NCI-H345 treated with DMSO at 0.1 percent for 48 hours (cell line): ENCODE measurements around the gene TRIP4.
"Not testable (repeated sequence)": the region's sequence is repeated elsewhere in the genome, so short reads cannot be mapped to it uniquely, and the experiment has no call there.

ENCODE experiments used
- DNase-seq: peaks from one replicate; lab custom pipeline; 2025; ENCODE audit not compliant: unreplicated experiment; lab: John Stamatoyannopoulos, UW

The TRIP4 gene

DNA sequence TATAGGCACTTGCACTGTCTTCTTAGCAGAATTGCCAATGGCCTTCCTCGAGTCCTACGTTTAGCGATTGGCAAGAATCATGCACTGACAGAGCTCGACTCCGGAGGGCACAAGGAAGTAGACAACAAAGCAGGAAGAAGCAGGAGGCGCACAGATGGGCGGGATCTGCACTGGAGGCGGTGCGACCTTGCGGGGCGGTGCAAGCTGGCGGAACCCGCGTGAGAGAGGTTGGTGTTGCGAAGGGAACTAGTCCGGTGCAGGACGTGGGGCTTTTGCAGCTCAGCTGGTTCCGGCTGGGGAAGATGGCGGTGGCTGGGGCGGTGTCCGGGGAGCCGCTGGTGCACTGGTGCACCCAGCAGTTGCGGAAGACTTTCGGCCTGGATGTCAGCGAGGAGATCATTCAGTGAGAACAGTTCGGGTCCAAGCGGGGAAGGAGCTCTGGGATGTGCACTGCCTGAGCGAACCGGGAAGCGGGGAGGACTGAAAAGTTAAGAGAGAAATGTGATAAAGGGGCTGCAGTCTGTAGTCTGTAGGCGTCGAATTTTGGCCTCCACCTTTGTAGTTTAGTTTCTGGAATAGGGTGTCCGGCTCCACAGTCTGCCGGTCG is at the start of gene TRIP4:
Gene TRIP4, plus strand, starts transcription at position 275 of the 607 bp plus-strand sequence. Its CDS starts 28 bp downstream, at position 303.
- DNase-seq = peak; percentile 79

DNA sequence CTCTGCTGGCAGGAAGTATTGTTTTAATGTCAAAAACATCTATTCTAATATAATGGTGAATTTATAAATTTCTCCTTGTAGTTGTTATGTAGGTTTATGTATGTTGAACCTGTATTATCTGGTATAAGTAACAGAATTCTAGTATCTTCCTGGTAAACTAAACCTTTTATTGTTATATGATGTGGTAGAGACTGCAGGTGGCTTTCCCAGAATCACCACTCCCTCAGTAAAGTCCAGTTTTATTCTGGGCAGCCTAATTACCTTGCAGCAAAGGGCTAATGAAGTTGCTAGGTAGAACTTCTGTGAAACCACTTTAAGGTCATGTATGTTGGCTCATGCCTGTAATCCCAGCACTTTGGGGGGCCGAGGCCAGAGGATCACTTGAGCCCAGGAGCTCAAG is 47.3 kb upstream of the TRIP4 start:
- no peak for DNase-seq

DNA sequence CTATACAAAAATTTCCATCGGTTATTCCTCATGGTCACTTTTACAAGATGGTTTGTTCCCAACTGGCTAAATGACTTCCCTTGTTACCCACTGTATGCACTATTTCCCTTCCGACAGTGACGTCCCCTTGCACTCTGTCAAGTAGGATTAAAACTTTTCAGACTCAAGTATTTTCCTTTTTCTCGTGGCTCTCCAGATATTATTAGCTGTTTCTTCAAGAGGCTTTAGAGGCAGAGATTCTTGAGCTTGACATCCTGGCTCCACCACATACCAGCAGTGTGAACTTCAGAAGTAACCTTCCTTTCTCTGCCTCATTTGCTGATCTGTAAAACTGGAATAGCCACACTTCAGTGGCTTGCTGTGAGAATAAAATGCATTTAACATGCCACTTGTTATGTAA is 45.7 kb upstream of the TRIP4 start:
- DNase-seq = no peak

DNA sequence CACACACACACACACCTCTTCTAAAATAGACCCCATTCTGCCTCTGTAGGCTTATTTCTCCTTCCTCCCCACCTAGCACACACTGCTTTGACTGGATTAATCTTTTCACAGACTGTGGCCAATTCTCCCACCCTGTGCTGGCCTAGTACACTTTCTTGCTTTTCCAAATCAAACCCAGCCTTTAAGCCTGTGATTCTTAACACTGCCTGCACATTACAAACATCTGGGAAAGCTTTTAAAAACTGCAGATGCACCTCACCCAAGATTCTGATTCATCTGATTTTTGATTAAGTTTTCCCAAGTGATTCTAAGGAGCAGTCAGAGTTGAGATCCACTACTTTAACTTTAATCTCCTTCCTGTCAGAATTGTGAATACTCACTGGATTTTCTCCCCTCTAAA is 44.4 kb upstream of the TRIP4 start:
- no peak for DNase-seq

DNA sequence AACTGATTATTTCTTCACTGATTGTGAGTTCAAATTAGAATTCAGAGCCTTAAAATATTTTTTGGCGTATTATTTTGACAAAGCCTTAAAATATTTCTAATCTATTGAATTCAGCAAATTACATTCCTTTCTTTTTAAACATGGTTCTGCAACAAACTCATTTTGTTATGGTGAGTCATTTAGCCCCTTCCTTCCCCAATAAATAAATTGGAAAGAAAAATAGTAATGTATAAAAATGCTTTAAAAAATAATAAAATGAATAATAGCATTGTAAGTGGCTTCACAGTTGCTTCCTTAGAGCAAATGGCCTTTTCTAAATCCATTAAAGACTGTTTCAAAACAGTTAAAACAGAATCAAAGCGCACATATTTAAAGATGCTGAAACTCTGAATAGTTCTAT is 43.8 kb upstream of the TRIP4 start:
- DNase-seq = no peak

DNA sequence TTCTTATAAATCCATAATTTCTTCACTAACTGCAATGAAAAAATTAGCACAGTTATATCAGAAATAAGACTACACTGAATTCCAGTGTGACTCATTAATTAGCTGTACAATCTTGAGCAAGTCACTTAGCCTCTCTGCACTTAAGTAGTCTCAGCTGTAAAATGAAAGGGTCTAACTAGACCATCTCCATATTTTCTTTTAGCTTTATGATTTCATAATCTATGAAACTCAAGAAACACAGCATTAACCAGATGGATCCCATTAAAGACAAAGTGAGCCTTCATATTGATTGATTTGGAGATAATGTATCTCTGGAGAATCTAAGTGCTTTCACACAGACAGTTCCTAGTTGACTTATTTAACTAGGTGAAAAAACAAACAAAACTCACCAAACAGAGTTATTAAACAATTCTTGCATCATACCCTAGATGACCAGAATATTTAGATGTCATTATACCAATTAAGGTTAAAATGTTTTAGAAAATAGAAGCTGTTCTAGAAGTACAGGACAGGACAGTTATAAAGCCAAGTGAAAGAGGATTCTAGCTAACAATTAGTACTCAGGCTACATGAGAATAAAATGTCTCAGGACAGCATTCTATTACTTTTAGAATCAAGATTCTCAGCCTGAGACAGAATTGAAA is 42.9 kb upstream of the TRIP4 start:
- DNase-seq = no peak

DNA sequence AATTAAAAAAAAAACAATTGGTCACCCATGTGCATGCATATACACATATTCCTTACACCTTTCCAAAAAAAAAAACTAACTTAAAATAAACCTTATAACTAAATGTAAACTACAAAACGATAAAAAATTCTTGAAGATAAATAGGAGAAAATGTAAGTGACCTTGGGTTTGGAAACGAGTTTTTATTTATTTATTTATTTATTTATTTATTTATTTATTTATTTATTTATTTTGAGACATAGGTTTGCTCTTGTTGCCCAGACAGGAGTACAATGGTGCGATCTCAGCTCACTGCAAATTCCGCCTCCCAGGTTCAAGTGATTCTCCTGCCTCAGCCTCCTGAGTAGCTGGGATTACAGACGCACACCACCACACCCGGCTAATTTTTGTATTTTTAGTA is 41.4 kb upstream of the TRIP4 start:
- not testable (repeated sequence) for DNase-seq

DNA sequence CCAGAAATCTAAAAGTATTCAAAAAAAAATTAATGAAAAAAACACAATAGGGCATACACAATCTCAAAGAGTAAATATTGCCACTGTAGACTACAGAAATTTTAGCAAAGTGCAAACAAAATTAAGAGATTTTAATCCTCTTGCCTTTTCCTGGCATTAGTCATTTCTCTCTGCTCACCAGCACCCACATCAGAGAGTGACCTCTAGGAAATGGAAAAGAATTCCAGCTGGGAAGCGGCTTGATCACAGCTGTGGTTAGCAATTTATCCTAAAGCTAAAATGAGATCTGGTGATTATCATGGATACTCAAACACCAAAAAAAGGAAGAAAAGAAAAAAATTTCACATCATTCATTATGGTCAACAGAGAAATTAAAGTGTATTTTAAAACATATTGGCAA is 39.2 kb upstream of the TRIP4 start:
- no peak for DNase-seq

DNA sequence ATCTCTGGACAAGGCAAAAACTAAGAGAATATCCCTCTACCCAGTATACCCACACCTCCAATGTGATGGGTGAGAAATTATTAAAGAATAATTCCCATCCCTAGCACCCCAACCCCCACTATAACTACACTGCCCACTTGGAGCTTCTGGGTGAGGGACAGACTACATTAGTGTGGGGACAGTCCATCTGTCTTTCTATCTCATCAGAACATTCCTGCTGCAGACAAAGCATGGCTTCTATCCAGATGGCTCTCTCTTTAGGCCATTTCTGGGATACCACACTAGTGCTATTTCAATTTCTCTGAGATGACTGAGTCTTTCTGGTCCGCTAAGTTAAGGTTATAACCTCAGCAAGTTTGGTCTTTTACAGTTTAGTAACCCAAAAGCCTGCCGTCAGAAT is 38.3 kb upstream of the TRIP4 start:
- DNase-seq = no peak

DNA sequence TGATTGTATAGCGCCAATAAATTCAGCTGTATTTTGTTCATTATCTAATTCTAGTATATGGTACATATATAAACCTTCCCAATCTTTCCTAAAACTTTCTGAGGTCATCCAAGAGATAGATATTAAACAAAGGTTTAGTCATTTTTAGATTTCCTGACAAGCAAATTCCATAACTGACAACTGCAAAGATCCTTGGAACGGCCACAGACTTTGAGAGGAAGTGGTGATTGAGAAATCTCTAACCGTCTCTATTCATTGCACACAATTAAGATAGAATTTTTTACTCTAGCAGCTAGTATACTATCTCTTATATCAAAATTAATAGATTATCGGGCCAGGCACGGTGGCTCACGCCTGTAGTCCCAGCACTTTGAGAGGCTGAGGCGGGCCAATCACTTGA is 36.4 kb upstream of the TRIP4 start:
- DNase-seq = no peak

DNA sequence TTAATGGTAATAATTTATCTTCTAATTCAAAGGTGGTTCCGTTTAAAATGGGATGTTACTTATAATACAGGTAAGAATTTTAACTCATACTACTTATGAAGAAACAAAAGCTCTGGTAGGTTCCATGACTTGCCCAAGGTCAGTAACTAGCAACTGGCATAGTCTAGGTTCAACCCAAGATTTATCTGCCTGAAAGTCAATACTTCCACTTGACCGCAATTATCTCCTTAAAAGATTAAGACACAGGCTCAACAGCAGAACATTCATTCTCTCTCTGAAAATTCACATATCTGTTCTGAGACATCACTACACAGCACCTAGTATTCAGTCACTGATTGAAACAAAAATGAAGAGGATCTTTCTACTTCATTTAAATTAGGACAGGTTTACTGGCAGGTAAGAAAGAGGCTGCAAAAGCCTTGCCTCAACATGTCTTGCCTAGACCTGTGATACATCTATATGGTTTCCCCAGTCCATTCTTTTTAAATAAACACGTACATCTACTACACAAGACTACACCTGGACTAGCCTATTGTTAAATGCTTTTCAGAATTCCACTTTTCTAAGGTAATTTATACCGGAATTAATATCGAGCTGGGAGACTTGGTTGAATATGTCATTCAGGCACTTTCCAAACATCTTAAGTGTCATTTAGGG is 32.8 kb upstream of the TRIP4 start:
- no peak for DNase-seq

DNA sequence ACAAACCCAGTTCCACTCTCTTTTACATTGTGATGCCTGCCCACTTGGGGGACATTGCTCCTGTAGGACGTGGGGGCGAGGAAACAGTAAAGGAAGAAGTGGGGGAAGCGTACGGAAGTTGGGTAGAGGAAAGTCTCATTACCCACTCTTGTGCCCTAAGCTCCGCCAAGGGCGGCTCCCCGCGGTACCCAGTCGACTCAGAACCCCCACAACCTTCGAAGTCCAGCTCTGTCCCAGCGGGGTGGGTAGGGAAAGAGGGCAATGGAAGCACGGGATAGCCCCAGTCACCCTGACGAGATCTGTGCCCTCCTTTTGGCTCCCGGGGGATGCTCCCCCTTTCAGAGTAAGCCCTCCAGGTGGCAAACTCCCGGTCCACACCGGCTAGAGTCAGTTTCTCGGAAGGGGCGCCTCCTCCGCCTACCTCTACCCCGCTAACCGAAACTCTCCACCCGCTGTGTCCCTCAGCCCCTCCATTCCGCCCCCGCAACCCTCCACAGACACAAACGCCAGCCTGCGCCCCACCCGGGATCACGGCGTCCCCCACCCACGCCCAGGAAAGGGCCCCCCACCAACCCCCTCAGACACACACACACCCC is 32.2 kb upstream of the TRIP4 start:
- no peak for DNase-seq

DNA sequence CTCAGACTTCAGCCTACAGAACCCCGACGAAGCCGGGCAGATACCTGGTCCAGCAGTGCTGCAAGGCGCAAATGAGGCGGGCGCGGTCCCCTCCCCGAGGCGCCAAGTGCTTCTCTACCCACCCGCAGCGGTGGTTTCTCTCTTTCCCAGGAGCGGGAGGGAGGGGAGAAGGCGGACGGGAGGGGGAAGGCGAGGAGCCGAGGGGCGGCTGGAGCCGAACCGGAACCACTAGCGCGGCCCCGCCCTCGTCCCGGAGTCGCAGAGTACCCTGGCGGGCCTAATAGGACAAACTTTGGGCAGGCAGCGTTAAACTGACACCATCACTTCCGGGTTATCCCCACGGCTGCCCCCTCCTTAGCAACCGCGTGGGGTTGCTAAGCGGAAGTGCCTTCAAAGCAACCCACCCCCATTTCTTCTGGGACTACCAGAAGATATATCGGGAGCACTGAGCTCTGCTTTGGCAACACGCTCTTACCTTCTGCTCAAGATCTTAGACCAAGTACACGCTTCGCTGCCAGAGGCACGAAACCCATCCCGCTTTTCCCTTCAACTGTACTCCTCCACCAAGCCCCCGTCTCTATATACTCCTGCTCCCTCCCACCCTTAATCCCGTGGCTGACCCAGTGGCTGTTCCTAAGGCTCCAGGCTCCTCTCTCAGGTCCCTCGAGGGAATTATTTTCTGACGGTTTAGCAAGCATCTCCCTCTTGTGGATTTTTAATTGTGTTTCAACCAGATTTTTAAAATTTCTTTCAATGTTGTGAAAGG is 31.5 kb upstream of the TRIP4 start, which contains the start of gene CSNK1G1:
Gene CSNK1G1, minus strand, starts transcription at position 230 of the 766 bp plus-strand sequence. CDS start 55,674 bp downstream, outside the sequence.
- DNase-seq = peak; percentile 89

DNA sequence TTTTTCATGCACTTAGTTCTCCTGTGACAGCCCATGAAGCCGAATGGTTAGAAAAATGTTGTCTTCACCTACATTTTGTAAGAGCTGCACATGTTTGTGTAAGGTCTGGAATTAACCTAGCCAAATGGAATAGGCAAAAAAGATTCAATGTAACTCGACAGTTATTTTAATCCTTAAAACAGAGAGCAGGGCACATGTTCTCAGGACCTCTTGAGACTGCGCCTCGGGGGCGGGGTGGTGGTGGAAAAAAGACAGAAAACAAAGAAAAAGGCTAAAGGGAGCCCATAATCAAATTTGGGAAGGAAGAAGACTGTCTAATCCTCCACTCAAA is 31.0 kb upstream of the TRIP4 start:
- no peak for DNase-seq

DNA sequence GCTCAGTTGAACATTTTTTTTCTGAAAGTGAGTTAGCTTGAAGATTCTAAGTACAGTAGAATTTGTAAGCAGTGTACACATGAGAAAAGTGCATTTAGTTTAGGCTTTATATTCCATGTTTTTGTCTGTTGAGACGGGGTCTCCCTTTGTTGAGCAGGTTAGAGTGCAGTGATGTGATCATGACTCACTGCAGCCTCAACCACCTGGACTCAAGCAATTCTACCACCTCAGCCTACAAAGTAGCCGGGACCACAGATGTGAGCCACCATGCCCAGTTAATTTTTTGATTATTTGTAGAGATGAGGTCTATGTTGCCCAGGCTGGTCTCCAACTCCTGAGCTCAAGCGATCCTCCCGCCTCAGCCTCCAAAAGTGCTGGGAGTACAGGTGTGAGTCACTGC is 26.4 kb upstream of the TRIP4 start:
- no peak for DNase-seq

DNA sequence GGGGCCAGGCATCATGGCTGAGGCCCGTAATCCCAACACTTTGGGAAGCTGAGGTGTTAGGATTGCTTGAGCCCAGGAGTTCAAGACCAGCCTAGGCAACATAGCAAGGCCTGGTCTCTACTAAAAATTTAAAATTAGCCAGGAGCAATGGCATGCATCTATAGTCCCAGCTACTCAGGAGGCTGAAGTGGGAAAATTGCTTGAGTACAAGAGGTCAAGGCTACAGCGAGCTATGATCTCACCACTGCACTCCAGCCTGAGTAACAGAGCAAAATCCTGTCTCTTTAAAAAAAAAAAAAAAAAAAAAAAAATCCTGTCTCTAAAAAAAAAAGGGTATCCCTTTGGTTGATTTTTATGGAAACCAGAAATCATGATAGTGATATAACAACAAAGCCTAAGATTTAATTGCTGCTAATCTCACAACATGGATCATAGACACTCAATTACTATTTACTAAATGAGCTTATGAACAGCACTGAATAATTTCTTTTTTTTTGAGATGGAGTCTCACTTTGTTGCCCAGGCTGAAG is 18.5 kb upstream of the TRIP4 start:
- no peak for DNase-seq

DNA sequence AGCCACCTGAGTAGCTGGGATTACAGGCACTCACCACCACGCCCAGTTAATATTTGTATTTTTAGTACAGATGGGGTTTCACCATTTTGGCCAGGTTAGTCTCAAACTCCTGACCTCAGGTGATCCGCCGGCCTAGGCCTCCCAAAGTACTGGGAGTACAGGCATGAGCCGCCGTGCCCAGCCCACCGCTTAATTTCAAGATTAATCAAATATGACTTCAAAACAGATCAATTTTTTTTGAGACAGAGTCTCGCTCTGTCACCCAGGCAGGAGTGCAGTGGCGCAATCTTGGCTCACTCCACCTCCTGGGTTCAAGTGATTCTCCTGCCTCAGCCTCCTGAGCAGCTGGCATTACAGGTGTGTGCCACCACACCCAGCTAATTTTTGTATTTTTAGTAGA is 16.3 kb upstream of the TRIP4 start:
- not testable (repeated sequence) for DNase-seq

DNA sequence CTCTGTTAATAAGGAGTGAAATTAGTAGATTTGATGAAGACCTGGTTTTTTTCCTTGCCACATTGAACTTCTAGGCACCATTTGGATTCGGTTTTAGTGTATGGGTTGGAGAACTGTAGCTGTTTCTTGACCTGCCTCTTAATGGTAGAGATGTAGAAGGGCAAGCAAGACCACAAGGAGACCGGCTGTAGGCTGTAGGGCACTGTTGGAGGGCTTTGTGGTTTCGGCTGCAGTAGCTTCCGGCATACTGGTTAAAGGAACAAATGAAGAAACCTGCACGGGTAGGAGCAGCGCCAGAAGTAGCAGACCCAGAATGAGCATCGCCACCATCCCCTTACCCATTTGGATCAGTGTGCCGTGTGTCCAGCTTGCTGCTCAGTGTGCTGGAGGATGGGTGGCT is 14.3 kb upstream of the TRIP4 start:
- no peak for DNase-seq

DNA sequence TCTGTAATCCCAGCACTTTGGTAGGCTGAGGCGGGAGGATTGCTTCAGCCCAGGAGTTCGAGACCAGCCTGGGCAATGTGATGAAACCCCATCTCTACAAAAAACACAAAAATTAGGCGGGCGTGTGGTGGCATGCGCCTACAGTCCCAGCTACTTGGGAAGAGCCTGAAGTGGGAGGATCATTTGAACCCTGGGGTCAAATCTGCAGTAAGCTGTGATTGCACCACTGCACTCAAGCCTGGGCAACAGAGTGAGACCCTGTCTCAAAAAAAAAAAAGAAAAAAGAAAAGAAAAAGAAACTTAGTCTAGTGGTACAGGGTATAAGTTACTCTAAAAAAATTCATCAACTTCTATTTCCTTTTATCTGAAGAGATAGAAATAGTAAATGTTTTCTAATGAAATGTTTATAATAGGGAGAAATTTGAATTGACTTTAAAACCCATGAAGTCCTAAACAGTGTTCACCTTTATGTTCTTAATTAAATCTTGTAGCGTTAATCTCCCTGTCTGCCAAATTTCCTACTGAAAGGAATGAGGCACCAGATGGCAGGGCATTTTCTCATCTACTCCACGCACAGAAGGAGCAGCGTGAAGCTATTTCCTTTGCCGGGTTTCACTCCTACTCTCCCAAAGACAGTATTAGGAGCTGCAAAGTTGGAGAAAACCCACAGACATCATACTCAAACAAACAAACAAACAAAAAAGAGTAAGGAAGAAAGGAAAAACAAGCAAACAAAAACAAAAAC is 8.2 kb upstream of the TRIP4 start:
- DNase-seq = no peak

DNA sequence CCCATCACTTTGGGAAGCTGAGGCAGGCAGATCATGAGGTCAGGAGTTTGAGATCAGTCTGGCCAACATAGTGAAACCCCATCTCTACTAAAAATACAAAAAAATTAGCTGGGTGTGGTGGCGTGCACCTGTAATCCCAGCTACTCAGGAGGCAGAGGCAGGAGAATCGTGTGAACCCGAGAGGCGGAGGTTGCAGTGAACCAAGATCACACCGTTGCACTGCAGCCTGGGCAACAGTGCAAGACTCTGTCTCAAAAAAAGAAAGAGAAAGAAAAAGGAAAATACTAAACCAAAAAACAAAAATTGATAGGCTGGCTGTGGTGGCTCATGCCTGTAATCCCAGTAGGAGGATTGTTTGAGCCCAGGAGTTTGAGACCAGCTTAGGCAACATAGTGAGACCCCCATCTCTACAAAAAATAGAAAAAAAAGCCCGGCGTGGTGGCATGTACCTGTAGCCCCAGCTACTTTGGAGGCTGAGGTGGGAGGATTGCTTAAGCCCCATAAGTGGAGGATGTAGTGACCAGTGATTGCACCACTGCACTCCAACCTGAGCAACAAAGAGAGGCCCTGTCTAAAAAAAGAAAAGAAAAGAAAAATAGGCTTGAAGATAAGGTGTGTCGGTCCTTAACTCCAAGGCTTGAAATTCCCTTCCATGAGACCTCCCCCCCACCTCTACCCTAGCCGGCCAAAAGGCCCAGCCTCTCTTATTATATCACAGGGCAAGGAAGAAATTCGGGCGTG is 7.3 kb upstream of the TRIP4 start:
- DNase-seq = not testable (repeated sequence)
